Measurements from ENCODE around the gene COL20A1.

The COL20A1 gene

DNA sequence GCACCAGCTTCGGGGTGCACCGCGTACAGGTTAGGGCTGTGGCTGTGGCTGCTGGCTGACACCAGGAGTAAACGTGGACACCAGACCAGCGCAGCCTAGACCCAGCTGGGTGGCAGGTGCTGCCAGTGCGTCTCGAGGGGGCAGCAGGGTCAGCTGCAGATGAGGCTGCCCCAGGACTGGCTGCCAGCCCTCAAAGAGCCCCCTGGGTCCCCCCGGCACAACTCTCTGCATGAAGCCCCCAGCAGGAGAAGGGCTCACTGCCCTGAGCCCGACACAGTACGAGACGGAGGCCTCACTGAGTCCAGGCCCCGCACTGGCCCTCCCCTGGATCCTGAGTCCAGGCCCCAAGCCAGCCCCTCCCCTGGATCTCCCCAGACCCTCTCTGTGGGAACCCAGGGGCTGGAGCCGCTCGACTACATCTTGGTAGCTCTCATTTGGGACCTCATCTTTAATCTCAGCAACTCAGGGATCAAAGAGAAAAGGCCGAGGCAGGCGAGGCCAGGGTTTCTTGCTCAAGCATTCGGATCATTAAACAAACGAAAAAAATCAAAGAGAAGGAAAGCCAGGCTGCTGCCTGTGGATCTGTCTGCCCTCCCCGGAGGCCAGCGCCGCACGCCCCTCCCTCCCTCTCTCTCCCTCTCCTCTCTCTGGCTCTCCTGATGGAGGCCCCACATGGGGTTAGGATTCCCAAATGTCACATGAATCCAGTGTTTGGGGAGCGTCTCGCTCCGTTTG is 31.8 kb upstream of the COL20A1 start:
- no peak for DNase-seq

DNA sequence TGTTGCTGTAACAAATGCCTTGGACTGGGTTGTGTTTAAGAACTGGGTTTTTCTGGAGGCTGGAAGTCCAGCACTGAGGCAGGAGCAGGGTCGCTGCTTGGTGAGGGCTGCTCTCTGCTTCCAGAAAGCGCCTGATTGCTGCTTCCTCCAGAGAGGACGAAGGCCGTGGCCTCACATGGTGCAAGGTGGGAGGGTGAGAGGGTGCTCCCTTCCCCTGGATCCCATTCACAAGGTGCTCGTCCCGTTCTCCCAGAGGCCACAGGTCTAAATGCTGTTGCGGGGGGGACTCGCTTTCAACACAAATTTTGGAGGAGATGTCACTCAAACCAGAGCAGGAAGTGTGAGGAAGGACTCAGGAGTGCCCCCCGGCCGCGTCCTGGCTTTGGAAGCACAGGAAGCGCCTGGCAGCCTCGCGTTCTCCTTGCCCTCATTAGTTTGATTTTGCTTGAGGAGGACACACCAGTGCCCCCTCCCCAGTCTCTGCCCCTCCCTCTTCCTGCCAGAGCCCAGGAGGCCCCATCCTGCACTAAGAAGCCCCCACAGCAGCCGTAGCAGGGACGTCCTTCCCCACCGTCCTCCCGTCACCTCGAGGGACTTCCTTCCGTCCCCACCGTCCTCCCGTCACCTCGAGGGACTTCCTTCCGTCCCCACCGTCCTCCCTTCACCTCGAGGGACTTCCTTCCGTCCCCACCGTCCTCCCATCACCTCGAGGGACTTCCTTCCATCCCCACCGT is 31.0 kb upstream of the COL20A1 start:
- DNase-seq: no peak

DNA sequence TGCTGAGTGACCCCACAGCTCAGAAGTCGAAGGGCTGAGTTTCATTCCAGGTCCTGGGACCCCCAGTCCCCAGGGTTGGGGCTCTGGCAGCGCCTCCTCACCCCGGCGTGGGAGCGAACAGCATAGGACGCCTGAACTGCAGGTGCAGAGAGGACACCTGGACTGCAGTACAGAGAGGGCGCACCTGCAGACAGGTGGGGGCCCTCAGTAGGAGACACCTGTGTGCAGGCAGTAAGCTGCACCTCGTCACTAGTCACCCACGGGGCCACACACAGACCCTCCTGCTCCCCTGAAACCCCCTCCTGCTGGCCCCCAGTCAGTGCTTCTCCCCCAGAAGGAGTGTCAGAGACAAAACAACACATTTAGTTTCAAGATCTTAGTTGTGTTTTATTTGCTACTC is 30.1 kb upstream of the COL20A1 start:
- no peak for DNase-seq

DNA sequence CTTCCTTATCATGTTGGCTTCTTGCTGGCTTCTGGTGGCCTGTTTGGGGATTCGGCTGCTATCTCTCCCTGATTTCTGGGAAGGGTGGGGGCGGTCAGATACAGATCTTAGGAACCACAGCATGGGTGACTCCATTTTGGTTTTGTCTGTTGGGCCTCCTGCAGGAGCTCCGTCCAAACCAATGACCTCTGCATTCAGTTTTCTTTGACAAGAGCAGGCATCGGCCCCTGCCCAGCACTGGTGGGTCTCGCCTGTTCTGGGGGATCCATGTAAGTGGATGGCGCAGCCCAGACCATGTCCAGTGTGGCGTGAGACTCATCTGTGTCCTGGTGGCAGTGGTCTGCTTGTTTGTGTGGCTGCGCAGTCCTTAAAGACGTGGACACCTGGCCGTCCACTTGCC is 29.0 kb upstream of the COL20A1 start:
- DNase-seq: no peak

DNA sequence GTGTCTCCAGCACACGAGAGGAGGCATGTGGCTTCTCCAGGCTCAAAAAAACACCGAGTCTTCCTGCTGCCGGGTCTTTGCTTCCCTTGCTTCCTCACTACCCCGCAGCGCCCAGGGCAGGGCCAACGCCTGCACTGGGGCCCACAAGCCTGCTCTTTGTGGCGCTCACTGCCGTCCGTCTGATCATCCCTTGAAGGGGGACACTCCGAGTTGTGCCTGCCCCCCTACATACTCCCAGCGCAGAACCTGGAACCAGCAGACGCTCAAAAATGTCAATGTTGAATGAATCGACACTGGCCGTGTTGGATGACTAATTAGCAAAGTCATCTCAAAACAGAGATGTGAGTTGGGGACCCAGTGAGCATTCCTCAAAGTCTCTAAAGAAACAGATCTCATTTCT is 28.5 kb upstream of the COL20A1 start:
- no peak for DNase-seq

DNA sequence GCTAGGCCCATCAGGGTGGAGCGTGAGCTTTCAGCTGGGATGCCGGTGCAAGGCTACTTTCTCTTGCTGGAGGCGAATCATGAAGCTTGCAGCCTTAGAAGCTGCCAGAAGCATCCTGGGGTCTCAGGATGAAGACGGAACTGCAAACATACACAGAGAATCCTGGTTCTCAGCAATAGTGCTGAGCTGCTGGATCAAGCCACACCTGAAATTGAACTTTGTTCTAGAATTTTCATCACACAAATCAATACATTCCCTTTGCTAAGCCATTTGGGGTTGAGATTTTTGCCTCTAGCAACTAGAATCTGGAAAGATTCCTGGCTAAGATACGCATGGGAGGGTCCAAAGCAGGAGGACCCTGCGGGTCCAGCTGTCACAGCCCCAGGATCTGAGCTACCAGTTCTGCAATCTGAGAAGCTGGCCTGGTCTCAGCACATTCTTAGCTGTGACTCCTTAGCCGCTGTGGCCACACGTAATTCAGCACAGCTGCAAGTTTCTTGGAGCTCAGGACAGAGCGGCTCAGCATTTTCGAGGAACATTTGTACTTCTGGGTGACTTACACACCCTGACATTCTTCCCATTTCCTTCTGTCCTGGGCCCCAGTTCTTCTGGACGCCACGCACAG is 27.0 kb upstream of the COL20A1 start:
- no peak for DNase-seq

DNA sequence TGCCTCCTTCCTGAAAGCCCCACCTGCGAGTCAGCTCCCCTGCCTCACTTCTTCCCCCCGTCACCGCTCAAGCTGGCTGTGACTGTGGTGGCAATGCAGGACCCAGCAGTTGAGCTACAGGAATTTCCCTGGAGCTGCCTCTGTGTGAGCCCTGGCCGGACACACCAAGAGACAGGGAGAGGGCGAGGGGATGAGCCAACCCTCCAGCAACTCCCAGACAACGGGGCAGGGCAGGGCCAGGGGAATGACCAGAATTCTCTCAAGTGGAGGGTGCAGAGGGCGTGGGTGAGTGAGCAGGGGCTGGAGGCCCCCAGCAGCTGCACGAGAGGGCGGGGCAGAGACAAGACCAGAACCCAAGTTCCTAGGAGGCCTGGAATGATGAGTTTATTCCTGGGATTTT is 25.3 kb upstream of the COL20A1 start:
- no peak for DNase-seq

DNA sequence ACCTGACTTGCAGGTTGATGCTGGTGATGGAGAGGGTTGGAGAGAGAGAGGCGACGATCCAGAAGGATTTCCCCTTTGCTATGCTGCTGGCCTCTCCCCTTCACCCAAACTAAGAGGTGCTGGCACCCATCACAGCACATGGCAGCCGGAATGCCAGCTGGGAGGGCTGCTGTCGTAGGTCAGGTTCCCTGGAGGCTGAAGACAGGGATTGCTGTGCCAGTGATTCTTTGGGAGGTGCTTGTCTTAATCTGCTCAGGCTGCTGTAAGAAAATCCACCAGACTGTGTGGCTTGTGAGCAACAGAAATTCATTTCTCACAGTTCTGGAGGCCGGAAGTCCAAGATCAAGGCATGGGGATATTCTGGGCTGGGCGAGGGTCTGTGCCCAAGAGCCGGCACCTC is 24.7 kb upstream of the COL20A1 start:
- DNase-seq: no peak

DNA sequence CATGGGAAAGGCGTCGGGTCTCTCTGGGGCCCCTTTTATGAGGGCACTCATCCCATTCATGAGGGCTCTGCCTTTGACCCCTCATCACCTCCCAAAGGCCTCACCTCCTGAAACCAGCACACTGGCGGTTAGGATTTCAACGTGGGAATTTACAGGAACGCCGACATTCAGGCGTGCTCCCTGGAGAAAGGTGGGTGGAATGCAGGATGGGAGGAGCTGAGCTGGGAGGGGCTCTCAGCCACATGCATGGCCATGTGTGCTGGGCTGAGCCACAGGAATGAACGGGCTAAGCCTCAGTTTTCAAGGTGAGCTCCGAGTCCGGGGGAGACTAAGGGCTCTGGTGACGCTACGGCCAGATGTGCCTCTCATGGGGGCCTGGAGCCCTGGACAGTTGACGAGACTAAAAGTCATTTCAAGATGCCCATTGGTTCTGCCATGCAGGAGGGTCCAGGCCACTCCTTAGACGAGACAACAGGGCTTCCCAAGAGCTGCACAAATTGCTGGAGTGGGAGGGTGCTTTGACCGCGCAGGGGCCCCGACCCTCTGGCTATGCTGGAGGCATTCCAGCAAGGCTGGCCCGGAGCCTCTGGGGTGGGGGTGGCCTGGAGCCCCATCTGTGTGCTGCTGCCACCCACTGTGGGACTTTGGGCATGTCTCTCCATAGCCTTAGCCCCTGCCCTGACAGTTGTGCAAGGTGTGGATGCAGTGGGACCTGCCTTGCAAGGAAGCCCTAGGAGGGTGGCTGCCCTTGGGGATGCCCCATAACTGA is 24.1 kb upstream of the COL20A1 start:
- no peak for DNase-seq

DNA sequence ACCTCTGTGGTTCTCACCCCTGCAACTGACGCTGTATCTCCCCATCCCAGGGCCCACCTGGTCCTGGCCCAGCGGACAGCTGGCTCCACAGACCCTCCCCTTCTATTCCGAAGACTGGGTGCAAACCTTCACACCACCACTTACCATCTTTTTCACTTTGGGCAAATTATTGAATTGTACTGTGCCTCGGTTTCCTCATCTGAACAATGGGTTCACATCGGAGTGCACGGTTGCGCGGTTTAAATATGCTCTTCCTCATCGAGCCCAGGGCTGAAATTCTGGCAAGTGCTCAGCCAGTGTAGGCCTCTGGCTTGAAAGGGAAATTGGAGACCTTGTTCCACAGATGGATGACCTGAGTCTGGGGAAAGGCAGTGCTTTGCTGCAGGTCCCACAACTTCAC is 23.3 kb upstream of the COL20A1 start:
- no peak for DNase-seq

DNA sequence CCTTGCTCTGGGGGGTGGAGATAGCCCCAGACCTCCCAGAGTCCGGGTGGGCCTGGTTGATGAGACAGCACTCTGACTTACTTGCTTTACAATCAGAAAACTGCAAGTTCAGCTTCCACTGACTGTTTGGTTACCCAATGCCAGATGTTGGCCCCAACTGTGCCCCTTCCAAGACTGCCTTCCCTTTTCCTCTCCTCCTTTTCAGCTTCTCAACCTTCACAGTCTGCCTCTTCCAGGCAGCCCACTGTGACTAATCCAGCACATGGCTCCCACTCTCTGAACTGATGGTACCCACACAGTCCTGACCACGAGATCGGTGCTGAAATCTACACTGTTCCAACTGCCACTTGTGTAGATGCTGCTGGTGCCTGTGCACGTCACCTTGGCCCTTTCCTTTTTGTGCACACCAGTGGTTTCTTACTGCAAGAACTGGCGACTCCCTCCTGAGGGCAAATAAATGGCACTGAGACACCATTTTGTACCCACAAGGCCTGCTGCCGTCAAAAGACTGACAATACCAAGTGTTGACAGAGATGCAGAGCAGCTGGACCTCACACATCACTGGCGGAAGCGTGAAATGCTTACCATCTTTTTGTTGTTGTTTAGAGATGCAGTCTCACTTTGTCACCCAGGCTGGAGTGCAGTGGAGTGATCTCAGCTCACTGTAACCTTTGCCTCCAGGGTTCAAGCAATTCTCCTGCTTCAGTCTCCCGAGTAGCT is 22.2 kb upstream of the COL20A1 start:
- DNase-seq: no peak

DNA sequence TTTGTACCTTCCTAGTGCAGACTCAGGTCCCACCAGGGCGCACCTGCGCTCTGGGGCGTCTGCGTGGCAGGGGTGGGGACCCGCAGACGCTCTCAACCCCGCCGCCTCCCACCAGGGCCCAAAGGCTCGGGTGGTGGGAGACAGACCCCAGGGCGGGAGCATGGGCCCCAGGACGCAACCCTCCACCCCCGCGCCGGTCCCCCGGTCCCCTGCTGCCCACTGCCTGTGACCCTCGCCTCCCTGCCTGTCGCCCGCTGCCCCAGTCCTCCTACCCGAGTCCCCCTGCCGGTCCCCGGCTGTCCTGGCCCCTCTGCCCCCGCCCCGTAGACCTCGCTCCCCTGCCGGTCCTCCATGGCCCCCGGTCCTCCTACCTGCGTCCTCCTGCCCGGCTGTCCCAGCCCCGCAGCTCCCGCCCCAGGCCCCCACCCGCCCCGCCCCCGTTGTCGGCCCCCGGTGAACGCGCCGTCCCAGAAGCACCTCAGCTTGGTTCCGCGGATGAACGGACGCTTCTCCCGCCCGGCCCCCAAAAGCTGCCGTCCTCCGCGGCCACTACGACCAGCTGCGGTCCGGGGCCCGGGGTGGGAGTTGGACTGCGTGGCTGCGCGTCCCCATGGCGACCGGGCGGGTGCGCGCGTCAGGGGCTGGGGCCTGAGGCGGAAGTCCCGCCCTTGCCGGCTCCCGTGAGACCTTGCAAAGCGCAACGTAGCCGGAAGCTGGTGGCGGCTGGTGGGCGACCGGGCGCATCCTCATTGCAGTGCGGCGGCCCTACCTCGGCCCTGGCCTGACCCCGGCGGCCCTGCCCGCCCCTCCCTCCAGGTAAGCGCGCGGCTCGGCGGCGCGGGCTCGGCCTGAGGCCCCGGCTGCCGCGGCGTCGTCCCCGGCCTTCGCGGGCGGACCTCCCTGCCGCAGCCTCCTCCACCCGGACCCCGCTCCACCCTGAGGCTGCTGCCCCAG is 20.6 kb upstream of the COL20A1 start, which contains the start of gene ARFGAP1:
Gene ARFGAP1, plus strand, starts transcription at position 709 of the 954 bp plus-strand sequence. CDS start 2,768 bp downstream, outside the sequence.
- DNase-seq: peak; percentile 93

DNA sequence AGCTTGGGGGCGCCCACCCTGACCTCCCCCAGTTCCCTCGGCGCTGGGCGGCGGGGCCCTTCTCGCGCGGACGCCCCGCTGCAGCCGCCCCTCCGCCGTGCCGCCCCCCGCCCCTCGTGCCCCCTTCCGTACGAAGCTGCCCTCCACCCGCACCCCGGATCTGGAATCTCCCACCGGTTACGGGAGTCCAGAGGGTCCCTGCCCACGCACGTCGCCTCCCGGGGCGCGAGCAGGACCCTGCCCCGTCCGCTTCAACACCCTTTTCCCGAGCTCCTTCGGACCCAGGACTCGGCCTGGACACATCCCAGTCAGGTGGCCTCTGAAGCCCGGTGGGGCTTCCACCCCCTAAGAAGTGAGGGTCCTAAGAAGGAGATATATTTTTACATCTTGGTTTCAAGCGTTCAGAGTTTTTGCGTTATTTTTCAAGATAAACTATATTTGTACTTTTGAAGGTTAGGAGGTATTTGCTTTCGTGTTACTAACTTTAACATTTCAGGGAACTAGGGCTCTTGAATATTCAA is 19.9 kb upstream of the COL20A1 start:
- no peak for DNase-seq

DNA sequence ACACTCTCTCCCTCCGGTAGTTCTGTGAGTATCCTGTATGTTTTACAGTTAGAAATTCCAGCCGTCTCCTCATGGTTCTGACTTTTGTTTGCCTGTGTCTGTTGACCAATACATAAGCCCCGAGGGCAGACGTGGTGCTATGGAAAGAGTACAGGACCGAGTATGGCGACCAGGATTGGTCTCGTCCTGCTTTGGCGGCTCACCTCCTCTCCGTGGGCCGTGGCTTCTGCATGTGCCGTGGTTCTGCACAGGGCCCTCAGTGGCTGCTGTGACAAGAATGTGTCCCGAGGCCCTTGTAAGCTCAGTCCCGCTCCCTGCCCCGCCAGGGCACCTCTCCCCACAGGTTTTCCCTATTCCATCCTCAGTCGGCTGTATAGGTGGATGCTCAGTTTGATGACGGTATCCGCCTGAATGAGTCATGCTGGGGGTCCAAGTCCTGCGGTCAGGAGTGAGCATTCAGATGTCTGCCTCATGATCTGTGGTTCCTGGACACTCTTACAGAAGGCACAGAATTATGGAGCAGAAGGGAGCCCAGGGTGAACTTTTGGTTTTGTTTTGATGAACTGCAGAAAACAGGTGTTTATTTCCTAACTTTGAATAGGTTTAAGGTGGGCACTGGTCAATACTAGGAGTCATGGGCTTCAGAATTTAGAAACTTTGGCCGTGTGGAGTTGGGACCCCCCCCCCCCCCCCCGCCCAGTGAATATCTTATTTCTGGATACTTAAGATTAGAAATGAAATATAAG is 19.2 kb upstream of the COL20A1 start:
- DNase-seq: no peak

DNA sequence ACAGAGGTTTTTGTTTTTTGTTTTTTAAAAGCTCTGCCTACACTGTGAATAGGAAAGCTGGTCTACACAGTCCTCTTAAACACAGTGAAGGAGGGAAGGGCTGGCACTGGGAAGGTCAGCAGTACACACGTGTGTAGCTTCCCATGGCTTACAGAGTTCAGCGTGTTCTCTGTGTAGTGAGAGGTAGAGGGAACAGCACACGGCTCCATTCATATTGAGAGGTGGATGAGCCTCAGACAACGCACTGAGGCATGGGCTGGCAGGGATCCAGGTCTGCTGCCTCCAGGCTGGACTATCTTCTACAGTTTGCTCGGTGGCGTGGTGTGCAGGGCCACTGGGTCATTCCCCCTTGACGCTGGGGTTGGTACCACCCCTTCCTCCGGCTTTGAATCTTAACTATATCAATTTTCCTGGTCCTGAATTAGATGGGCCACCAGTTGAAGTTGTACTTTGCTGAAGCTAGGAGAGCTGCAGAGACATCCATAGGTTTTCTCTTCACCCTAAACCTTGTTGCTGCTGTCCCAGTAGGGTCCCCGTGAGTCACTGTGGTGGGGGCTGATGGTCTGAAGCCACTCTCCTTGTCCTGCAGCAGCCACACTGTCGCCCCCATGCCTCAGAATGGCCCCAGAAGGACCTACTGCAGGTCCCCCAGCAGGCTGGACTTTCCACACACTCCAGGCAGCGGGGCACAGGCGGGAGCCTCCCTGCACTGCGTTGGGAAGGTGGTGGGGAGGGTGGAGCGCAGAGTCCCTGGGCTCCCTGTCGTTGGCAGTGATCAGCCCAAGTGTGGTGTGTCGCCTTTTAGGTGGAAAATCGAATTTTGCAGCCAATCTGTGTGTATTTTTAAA is 18.4 kb upstream of the COL20A1 start:
- no peak for DNase-seq

DNA sequence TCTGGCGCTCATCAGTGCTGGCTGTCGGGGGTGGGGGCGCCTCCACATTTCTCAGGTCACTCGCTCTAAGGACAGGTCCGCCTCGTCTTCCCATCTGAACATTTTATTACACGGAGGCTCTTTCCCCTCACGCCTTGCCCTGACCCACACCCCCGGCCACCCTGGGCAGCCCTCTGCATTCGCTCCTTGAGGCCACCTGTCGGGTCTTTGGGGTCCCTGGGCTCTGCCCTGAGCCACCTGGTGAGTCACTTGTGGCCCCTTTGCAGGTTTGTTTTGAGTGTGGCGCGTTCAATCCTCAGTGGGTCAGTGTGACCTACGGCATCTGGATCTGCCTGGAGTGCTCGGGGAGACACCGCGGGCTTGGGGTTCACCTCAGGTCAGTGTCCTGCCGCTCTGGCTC is 17.2 kb upstream of the COL20A1 start:
- no peak for DNase-seq

DNA sequence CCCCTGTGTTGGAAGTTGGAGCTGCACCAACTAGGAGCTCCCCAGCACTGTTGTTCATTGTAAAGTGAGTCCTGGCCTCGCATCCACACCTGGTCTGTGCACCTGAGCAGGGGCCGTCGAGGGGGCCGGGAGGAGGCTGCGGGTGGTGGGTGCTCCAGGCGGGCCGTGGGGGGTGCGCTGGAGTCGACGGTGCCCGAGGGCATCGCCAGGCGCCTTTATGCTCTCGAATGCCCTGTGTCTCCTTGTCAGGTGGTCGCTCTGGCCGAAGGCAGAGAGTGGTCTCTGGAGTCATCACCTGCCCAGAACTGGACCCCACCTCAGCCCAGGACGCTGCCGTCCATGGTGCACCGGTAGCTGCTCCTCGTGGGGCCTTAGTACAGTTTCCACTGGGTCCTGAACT is 16.0 kb upstream of the COL20A1 start:
- DNase-seq: no peak

DNA sequence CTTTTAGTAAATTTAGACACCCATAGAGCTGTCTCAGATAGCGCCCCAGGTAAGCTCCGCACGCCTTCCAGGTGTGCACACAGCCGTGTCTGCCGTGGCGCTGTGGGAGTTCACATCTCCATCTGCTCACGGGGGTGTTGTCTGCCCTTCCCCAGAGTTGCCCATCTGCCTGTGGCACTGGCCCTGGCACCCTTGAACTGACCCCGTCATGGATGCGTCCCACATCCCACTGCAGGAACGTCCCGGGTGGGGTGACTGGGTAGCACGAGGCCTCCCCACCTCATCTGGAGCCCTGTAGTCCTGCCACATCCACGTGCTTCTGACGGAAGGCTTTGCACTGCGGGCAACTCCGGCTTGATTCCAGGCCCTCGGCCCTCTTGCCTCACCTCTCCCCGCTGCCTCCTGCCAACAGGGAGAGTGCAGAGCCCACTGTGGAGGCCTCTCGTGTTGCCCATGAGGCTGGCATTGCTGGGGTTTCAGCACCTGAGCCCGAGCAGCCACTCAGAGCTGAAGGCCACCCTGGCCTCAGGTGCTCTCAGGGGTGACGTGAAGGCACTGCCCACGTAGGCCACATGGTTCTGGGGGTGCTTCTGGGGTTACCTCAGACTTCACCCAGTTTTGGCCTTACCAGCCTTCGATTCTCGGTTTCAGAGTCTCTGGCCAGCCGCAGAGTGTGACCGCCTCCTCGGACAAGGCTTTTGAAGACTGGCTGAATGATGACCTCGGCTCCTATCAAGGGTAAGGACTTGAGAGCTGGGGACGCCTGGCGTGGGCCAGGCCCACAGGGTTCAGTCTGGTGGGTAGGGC is 15.3 kb upstream of the COL20A1 start:
- no peak for DNase-seq

DNA sequence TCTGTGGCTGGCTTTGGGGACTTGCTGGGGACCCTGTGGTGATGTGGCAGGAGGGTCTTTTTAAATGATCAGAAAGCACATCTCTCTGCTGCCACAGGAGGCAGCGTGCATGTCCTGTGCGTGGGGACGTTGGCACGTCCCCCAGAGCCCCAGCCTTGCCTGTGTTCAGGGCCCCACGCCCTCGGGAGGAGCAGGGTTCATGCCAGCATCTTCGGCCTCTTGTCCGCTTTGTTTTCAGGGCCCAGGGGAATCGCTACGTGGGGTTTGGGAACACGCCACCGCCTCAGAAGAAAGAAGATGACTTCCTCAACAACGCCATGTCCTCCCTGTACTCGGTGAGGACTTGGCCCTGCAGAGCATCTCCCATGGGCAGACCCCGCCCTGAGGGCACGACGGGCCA is 14.3 kb upstream of the COL20A1 start:
- DNase-seq: no peak
